HepG2 (cell line): ENCODE data around the gene INO80C. TPM values are rescaled to one million over a fixed set of nuclear protein-coding genes. Genes with fewer than 3 reads are reported as not detected.

ENCODE experiments used
- ARHGAP35 ChIP-seq: sonication (generic); formaldehyde crosslinking; IDR thresholded peaks from 2 replicates; pipeline ENCODE4 v1.9.0; 2022; ENCODE audit warnings: mild to moderate bottlenecking, inconsistent platforms, moderate library complexity, missing genetic modification reagents, borderline replicate concordance
- HNRNPH1 ChIP-seq: fragments of 200-400 bp; formaldehyde crosslinking; optimal IDR thresholded peaks from 2 replicates; pipeline ENCODE3; 2017; ENCODE audit warnings: mild to moderate bottlenecking, low read depth, low read length
- HOXA5 ChIP-seq: sonication (generic); formaldehyde crosslinking; IDR thresholded peaks from 2 replicates; pipeline ENCODE4 v1.4.0; 2020; ENCODE audit warnings: missing genetic modification reagents
- JUNB ChIP-seq: sonication (generic); formaldehyde crosslinking; IDR thresholded peaks from 2 replicates; pipeline ENCODE4 v1.8.0; 2022; ENCODE audit warnings: missing genetic modification reagents, mild to moderate bottlenecking, borderline replicate concordance
- KMT2A ChIP-seq: sonication (generic); formaldehyde crosslinking; IDR thresholded peaks from 2 replicates; pipeline ENCODE4 v1.4.0; 2020; ENCODE audit warnings: missing genetic modification reagents
- NR1H2 ChIP-seq: sonication (generic); formaldehyde crosslinking; IDR thresholded peaks from 2 replicates; pipeline ENCODE4 v1.8.1; 2022; ENCODE audit warnings: low read depth, missing genetic modification reagents, borderline replicate concordance
- PRDM10 ChIP-seq: sonication (generic); formaldehyde crosslinking; IDR thresholded peaks from 2 replicates; pipeline ENCODE4 v1.4.0; 2020; ENCODE audit warnings: low read depth, missing genetic modification reagents
- SIN3A ChIP-seq: IDR thresholded peaks from 2 replicates; pipeline ENCODE4 v1.6.1; 2011; ENCODE audit warnings: low read depth, mild to moderate bottlenecking, control low read depth, low read length, borderline replicate concordance
- TARDBP ChIP-seq: sonication (generic); formaldehyde crosslinking; IDR thresholded peaks from 2 replicates; pipeline ENCODE4 v1.8.0; 2022; ENCODE audit warnings: mild to moderate bottlenecking, missing genetic modification reagents
- ZMYM4 ChIP-seq: sonication (generic); formaldehyde crosslinking; IDR thresholded peaks from 2 replicates; pipeline ENCODE4 v1.8.1; 2023; ENCODE audit warnings: mild to moderate bottlenecking, missing genetic modification reagents
- ZNF44 ChIP-seq: sonication (generic); formaldehyde crosslinking; IDR thresholded peaks from 2 replicates; pipeline ENCODE4 v1.5.1; 2020; ENCODE audit warnings: mild to moderate bottlenecking, missing genetic modification reagents
- ZNF703 ChIP-seq: sonication (generic); formaldehyde crosslinking; IDR thresholded peaks from 2 replicates; pipeline ENCODE4 v1.5.1; 2020; ENCODE audit warnings: missing genetic modification reagents, mild to moderate bottlenecking, moderate library complexity, borderline replicate concordance
- polyA plus RNA-seq, 8 experiments: library from polyadenylated mRNA; depleted of rRNA in 3 of 8; stranded (reverse) in 7 of 8; unstranded in 1 of 8; fragments of >200 nt; fragmentation: Illumina TruSeq in 4 of 8; extraction: Trizol in 4 of 8; gene quantifications; 2 replicates each; pipeline versions ENCODE4 v1.2.1 to v1.2.3, GENCODE V29; 2011 to 2016; ENCODE audit warnings: low read depth in 4 of 8, missing spikeins in 1 of 8, mixed read lengths in 1 of 8; ENCODE audit not compliant: insufficient read depth in 1 of 8
- total RNA-seq, 5 experiments: library from RNA; depleted of rRNA; stranded (reverse); fragments of >200 nt; fragmentation: Illumina TruSeq; extraction: Trizol; gene quantifications; 2 replicates each; pipeline ENCODE4 v1.2.3, GENCODE V29; 2016; ENCODE audit warnings: low read depth in 1 of 5
- TF ChIP-seq, protein P1 (sequence below): IDR thresholded peaks from 2 replicates; pipeline ENCODE4 v1.6.1; 2012; ENCODE audit warnings: inconsistent platforms
- TF ChIP-seq, protein P2 (sequence below): sonication (generic); formaldehyde crosslinking; IDR thresholded peaks from 2 replicates; pipeline ENCODE4 v1.4.0; 2020; ENCODE audit warnings: missing genetic modification reagents, borderline replicate concordance
- TF ChIP-seq, protein P3 (sequence below): sonication (generic); formaldehyde crosslinking; IDR thresholded peaks from 2 replicates; pipeline ENCODE4 v1.8.1; 2023; ENCODE audit warnings: missing genetic modification reagents, inconsistent platforms, borderline replicate concordance

The INO80C gene
- total and polyA plus RNA-seq, 2 of the 13 experiments (the other 11 are each of a cell fraction or from before 2014, with no cell fraction given): 8.2 to 15.4 TPM

DNA sequence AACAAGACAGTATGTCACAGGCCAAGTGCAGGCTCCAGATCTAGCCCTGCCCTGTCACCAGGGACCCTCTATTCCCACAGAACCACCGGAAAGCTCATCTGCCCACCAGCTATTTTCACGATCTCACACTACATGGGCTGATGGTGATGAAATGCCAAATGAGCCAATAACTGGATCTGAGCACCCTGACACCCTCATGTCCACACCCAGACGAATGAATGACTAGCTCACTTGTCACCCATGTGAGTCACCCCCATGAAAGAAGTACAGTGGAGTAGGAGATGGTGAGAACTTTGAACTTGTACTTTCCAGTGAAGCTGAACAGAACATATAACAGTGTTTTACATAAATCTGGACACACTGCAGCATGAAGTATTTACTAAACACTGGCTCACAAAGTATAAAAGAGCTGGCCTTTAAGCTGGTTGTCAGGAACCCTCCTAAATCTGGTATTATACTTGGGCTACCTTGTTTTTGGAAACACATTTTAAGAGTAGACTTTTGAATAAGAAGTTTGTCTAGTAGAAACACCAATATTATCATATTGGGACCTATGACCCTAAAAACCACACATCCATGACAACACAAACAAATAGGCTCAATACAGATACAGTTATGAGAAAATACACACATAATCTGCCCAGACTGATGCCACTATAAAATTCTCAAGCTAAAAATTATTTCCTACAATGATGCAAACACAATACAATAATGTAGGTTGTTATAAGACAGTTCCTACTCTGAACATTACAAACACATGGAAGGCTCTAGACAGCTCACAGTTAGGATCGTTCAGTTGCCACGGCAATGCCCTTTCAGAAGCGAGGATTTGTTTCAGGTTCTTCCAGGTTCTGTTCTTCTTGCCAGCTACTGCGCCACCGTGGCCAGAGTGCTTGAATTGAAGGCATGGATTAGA is 19.0 kb downstream of the INO80C start (continued):
- TF ChIP-seq TARDBP (CRISPR knock-in tag) (no peak), ZNF44 (CRISPR knock-in tag) (0 out of 2 replicates have a peak, but pooled peaks have one; percentile 35), ARHGAP35 (CRISPR knock-in tag) (no peak), HNRNPH1 (no peak), KMT2A (CRISPR knock-in tag) (no peak), ZNF703 (CRISPR knock-in tag) (no peak), JUNB (peak; percentile 79; the same call in 1 of the 2 replicates), HOXA5 (no peak), ZMYM4 (CRISPR knock-in tag) (0 out of 2 replicates have a peak, but pooled peaks have one; percentile 21), NR1H2 (CRISPR knock-in tag) (no peak), SIN3A (peak; percentile 60; the same call in 1 of the 2 replicates), PRDM10 (CRISPR knock-in tag) (0 out of 2 replicates have a peak, but pooled peaks have one; percentile 47)
- TF ChIP-seq, protein P1, sequence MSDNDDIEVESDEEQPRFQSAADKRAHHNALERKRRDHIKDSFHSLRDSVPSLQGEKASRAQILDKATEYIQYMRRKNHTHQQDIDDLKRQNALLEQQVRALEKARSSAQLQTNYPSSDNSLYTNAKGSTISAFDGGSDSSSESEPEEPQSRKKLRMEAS: peak; percentile 38; the same call in 1 of the 2 replicates
- TF ChIP-seq, protein P2, sequence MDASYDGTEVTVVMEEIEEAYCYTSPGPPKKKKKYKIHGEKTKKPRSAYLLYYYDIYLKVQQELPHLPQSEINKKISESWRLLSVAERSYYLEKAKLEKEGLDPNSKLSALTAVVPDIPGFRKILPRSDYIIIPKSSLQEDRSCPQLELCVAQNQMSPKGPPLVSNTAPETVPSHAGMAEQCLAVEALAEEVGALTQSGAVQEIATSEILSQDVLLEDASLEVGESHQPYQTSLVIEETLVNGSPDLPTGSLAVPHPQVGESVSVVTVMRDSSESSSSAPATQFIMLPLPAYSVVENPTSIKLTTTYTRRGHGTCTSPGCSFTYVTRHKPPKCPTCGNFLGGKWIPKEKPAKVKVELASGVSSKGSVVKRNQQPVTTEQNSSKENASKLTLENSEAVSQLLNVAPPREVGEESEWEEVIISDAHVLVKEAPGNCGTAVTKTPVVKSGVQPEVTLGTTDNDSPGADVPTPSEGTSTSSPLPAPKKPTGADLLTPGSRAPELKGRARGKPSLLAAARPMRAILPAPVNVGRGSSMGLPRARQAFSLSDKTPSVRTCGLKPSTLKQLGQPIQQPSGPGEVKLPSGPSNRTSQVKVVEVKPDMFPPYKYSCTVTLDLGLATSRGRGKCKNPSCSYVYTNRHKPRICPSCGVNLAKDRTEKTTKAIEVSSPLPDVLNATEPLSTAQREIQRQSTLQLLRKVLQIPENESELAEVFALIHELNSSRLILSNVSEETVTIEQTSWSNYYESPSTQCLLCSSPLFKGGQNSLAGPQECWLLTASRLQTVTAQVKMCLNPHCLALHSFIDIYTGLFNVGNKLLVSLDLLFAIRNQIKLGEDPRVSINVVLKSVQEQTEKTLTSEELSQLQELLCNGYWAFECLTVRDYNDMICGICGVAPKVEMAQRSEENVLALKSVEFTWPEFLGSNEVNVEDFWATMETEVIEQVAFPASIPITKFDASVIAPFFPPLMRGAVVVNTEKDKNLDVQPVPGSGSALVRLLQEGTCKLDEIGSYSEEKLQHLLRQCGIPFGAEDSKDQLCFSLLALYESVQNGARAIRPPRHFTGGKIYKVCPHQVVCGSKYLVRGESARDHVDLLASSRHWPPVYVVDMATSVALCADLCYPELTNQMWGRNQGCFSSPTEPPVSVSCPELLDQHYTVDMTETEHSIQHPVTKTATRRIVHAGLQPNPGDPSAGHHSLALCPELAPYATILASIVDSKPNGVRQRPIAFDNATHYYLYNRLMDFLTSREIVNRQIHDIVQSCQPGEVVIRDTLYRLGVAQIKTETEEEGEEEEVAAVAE (CRISPR knock-in tag): 0 out of 2 replicates have a peak, but pooled peaks have one; percentile 28
- TF ChIP-seq, protein P3, sequence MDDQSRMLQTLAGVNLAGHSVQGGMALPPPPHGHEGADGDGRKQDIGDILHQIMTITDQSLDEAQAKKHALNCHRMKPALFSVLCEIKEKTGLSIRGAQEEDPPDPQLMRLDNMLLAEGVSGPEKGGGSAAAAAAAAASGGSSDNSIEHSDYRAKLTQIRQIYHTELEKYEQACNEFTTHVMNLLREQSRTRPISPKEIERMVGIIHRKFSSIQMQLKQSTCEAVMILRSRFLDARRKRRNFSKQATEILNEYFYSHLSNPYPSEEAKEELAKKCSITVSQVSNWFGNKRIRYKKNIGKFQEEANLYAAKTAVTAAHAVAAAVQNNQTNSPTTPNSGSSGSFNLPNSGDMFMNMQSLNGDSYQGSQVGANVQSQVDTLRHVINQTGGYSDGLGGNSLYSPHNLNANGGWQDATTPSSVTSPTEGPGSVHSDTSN (CRISPR knock-in tag): no peak
